COLO668 (cell line): ENCODE data around the gene LRRTM3.

Source experiments
- DNase-seq: peaks from one replicate; lab custom pipeline; 2025; ENCODE audit not compliant: unreplicated experiment; lab: John Stamatoyannopoulos, UW

LRRTM3 gene

DNA sequence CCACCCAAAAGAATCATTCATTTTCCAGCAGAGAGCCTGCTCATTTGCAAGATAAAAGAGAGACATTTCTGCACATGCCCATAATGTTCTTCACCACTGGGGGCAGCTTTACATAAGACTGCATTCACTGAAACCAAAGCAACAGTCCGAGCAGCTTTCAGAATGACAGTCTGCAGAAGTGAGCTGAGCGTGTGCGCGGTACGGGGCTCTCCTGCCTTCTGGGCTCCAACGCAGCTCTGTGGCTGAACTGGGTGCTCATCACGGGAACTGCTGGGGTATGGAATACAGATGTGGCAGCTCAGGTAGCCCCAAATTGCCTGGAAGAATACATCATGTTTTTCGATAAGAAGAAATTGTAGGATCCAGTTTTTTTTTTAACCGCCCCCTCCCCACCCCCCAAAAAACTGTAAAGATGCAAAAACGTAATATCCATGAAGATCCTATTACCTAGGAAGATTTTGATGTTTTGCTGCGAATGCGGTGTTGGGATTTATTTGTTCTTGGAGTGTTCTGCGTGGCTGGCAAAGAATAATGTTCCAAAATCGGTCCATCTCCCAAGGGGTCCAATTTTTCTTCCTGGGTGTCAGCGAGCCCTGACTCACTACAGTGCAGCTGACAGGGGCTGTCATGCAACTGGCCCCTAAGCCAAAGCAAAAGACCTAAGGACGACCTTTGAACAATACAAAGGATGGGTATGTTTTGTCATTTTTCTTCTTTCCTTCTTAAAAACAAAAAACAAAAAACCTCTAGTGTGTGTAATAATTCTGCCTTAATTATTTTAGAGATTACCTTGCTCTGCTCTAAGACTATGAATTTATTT, at the start of gene LRRTM3:
TSS of gene LRRTM3 (plus strand) at position 141 of the 820 bp plus-strand sequence.
- DNase-seq: no peak

DNA sequence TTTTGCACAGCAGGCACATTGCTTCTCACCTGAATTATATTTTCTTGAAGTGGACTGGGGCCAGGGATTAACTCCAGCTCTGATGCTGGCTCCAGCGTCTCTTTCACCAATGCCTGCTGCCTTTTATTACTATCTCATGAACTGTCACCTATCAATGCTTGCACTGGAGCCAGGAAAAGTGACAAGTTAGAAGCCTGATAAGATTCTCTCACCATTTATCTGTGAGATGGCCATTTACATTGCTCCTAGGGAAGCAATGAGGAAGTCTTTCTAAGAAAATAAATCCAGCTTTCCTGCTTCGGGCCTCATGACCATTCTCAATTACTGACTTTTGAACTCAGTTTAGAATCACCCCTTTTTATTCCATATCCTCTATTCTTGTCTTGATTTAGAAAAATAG, 48.5 kb upstream of the LRRTM3 start:
- DNase-seq: no peak

DNA sequence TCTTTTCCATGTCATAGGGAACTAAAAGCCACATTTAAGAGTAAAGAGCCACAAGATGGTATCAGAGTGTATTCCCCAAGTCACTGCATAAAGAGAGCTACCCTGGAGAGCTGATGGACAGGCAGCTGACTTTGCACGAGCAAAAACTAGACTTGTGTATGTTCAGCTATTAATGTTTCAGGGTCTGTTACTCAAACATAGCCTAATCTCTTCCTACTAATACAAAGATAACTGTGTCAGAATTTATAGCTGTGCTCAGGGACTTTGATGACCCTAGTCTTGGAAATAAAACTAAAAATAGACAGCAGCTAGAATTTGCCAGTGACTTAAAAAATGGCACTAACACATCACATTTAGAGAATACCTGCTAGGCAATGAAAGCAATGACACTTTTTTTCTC, 45.5 kb upstream of the LRRTM3 start:
- no peak for DNase-seq

DNA sequence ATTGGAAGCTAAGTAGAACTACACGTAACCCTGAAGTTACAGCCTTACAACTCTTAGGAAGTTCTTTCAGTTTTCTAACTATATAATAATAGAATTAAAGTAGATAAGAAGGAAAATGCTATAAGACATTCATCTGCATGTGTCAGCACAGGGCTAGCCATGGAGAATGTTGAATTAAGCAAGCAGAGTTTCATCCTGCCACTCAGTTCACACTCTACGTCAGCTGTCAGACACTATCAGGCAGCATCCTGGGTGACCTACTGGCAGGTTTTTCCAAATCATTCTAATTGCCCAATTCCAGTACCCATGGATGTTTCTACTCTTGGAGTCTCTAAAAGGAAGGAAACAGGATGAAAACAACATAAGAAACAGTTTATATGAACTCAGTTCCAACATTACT, 45.0 kb upstream of the LRRTM3 start:
- no peak for DNase-seq

DNA sequence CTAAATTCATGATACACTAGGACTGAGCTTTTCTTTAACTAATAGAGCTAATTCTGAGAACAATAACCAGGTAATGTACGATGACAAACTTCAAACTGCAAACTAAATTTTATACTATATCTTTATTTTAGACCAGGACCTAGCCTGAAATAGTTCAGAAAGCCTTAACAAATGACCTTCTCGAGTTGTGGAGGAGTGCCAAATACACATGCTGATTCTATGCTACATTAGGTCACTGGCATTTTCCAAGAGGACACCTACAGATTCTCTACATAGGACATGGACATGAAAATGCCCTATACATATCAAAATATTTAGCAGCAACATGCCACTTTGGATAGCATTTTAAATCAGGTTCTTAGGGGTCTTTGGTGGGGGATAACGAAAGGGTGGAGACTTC, 44.0 kb upstream of the LRRTM3 start:
- no peak for DNase-seq

DNA sequence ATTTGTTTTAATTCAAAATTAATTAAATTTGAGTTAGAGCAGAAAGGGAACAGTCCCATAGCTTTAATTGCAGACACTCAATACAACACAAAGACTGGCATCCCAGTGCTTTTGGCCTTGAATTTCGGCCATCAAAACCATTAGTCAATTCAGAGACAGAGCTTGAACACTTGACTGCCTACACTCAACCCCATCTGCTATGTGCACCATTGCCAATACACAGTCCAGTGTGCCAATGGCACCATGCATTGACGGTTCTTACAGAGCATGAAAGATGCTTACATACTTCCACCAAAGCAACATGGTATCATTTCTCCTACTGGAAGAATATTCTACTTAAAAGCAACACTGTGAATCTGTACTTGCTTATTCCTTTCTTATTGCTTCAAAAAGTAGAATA, 43.6 kb upstream of the LRRTM3 start:
- no peak for DNase-seq

DNA sequence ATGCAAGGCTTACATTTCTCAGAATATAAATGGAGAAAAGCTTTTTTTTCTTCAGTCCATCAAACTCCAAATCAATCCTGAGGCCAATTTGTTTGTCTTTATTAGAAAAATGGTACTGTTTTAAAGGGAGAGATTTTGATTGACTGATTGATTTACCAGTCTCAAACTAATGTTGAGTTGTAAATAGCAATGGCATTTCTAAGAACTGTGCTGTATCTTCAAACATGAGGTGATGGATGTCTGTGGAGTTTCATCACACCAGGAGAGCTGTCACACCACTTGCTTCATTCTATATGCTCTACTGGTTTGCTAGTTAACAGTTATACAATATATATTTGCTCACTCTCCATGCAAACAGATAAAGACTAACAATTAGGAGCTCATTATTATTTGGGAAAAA, 39.0 kb upstream of the LRRTM3 start:
- no peak for DNase-seq

DNA sequence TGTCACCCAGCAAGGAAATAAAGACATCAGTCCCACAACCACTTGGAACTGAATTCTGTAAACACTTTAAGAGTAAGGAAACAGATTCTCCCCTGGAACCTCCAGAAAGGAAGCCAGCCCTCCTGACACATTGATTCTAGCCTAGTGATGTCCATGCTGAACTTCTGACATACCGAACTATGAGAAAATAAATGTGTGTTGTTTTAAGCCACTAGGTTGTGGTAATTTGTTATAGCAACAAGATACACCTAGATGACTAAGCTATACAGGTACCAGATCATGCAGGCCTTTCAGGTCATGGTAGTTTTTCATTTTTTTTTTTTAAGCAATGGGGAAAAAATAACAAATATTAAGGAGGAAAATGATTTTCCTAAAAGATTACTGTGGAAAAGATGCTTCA, 37.6 kb upstream of the LRRTM3 start:
- DNase-seq: no peak

DNA sequence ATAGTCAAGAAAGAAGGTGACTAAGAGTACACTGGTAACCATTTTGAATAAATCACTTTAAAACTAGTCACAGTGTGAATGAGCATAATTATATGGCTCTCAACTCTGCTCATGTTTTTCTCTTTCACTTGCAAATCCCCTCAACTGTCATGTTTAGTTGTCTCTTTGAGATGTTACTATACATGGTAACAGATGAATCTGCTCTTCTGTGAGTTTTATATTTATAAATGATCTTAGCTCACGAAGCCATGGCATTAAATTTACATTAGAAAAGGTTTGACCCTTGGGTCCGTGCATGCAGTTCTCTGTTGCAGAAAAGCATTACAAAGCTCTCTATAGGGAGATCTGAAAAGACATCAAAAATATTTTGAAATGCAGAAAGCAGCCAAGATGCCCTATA, 33.0 kb upstream of the LRRTM3 start:
- no peak for DNase-seq

DNA sequence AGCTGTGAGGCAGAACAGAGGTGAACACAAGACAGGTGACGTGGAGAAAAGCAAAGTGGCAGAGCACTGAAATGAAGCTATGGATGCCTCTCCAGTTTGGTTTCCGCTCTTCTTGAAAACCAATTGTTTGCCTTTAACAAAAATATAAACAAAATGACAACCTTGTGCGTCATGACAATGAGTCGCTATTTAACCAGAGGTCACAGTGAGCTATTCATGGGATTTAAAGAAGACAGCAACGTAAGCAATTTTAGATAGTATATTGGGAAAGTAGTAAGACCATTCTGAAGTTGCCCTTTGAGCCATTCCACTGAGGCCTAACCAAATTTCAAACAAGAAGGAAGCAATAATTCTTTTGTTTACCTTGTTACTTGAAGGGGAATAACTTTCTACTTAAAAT, 15.2 kb upstream of the LRRTM3 start:
- no peak for DNase-seq

DNA sequence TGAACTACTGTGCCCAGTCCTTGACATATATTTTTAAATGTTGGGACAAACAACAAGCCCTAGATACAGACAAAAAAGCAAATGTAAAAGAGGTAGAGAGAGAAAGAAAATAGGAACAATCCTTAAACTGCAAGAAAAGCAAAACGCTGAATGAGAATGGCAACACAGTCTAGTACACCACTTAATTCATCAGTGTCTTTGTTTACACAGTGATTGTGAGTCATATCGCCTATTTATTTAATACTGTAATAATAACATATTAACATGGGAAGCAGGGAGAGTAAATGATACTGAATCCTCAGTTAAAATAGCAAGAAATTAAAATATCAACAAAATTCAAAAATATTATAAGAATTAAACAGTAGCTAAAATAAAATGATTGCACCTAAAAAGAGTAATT, 9.8 kb upstream of the LRRTM3 start:
- no peak for DNase-seq

DNA sequence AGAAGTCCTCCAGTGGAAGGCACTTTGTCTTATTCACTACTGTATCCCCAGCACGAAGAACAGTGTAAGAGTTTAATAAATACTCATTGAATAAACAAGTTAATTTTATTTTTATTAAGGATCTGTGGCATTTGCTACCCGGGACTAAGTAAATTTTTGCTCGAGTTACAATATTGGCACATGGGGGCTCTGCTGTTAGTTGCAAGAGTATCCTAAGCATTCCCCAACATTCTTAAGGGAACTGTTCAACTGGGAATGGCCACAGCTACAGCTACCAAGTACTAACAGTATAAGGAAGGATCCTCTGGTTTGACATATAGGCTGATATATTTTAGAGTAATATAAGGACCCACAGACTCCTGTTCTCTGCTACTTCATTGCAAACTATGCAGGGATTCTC, 8.7 kb upstream of the LRRTM3 start:
- no peak for DNase-seq

DNA sequence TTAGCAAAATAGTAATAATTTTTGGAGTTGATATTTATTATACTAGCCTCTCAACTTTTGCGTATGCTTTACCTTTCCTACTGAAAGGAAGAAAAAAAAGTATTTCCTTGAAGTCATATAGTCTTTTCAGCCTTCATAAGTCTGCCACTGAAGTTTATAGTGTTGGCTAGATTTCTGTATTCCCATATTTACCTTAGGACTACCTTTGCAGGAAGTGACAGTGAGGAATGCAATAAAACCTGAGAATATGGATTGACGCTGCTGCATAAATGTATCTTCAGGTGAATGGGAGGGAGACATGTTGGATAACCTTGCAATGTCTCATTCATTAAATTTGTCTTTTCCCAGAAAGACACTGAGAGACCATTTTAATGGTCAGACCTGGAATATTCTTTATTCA, 6.6 kb upstream of the LRRTM3 start:
- no peak for DNase-seq

DNA sequence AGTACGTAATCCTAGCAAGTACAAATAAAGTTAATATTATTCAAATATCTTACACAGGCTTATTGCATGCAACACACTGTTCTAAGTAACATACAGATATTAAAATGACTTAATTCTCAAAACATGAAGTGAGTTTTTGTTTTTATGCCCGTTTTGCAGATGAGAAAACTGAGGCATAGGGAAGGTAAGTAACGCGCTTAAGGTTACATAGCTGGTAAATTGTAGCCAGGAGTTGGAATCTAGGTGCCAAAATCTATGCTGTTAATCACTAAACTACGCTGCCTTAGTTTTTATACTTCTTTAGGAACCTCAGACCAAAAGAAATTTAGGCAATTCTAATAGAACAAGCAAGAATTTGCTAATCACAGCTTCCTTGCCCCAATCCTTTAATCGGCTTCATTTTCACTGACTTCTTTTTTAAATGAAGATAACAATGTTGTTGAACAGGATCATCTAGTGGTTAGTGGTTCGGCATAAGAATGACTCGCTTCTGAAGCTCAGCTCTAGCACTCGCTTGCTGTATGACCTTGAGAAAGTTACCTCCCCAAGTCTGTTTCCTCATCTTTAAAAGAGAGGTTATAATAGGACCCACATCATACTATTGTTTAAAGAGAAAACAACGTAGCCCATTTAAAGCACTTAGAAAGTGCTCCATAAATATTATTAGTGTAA, 1.0 kb upstream of the LRRTM3 start:
- DNase-seq: no peak

DNA sequence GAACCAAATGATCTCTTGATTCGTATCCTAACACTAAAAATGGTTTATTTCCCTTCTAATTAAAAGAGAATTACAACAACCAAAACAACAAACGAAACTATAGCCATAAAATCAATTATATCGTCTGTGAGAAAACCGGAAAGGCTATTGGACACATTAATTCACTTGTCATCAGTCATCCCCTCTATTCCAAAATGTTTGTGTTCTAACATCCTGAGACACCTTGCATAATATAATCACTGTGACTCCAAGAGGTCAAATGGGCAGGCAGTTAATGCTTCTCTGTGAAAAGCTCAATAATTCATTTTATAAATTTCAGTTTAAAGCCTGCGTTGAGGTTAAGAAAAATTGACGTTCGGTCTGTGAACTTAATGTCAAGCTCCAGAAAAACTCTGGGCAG, 463 bp upstream of the LRRTM3 start:
- DNase-seq: no peak

DNA sequence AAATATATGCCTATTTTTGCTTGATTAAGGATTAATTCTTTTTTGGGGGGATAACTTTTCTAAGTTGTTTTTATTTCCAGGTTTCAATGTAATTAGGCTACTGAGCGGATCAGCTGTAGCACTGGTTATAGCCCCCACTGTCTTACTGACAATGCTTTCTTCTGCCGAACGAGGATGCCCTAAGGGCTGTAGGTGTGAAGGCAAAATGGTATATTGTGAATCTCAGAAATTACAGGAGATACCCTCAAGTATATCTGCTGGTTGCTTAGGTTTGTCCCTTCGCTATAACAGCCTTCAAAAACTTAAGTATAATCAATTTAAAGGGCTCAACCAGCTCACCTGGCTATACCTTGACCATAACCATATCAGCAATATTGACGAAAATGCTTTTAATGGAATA, 1.0 kb downstream of the LRRTM3 start:
- no peak for DNase-seq

DNA sequence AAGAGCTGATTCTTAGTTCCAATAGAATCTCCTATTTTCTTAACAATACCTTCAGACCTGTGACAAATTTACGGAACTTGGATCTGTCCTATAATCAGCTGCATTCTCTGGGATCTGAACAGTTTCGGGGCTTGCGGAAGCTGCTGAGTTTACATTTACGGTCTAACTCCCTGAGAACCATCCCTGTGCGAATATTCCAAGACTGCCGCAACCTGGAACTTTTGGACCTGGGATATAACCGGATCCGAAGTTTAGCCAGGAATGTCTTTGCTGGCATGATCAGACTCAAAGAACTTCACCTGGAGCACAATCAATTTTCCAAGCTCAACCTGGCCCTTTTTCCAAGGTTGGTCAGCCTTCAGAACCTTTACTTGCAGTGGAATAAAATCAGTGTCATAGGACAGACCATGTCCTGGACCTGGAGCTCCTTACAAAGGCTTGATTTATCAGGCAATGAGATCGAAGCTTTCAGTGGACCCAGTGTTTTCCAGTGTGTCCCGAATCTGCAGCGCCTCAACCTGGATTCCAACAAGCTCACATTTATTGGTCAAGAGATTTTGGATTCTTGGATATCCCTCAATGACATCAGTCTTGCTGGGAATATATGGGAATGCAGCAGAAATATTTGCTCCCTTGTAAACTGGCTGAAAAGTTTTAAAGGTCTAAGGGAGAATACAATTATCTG, 1.6 kb downstream of the LRRTM3 start:
- no peak for DNase-seq

DNA sequence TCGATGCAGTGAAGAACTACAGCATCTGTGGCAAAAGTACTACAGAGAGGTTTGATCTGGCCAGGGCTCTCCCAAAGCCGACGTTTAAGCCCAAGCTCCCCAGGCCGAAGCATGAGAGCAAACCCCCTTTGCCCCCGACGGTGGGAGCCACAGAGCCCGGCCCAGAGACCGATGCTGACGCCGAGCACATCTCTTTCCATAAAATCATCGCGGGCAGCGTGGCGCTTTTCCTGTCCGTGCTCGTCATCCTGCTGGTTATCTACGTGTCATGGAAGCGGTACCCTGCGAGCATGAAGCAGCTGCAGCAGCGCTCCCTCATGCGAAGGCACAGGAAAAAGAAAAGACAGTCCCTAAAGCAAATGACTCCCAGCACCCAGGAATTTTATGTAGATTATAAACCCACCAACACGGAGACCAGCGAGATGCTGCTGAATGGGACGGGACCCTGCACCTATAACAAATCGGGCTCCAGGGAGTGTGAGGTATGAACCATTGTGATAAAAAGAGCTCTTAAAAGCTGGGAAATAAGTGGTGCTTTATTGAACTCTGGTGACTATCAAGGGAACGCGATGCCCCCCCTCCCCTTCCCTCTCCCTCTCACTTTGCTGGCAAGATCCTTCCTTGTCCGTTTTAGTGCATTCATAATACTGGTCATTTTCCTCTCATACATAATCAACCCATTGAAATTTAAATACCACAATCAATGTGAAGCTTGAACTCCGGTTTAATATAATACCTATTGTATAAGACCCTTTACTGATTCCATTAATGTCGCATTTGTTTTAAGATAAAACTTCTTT, 2.3 kb downstream of the LRRTM3 start:
- DNase-seq: no peak

DNA sequence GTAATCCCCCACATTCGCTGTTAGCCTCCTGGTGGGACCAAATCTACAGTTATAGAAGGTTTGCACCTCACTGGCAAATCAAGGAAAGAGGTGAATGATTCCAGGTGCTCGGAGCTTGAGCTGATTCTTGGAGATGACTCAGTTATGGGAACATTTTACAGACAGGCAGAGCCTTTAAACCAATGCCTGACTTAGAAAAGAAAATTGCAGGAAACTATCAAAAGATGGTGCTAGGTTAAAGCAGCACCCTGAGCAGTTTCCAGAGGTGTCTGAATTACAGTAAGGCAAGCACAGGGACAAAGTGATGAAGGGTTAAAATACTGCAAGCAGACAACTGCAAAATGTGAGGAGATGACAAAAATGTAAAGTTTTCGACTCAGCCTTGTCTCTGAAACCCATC, 2.9 kb downstream of the LRRTM3 start:
- DNase-seq: no peak

DNA sequence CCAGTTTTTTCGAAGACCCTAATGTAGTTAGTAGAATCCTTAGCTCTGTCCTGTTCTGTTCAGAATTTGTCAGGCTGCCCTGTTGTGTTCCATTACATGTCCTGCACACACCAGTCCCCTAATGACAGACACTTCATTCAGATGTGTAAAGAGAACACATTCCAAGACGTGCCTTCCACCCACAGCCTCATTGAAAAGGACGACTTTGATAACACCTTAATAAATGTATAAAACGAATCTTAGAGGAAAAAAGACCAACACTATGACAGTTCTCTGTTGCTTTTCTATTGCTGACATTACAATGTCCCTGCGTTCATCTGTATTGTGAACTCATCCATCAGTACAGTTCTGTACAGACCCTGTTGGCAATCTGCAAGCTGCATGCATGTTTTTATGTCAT, 3.5 kb downstream of the LRRTM3 start:
- DNase-seq: no peak

DNA sequence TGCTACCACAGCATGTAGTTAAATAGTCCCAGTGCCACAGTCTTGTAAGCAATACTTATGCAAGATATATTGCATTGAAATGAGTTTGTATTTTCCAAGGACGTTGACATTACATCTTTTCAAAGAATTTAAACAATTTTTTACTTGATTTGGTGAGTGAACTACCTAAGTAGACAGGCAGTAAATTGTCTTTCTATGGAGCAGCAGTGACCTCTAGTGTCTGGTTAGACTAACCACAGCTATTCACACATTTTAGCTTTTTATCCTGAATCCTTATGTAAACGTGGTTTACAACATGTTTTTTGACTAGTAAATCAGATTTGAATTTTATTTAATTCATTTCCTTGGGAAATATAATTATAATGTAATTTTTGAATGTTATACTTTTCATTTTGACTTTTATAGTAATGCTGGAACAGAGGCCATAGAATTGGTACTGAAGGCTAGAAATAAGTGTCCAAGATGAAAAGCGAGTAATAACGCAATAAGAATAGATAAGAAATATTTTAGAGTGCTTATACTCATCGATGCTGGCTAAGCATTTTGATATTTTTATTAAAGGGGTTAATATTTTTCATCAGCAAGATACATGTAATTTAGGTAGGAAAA, 5.6 kb downstream of the LRRTM3 start:
- no peak for DNase-seq
